ENCODE results near the gene PROCR.
"Not testable (repeated sequence)": the region's sequence is repeated elsewhere in the genome, so short reads cannot be mapped to it uniquely, and the experiment has no call there.

The PROCR gene

DNA sequence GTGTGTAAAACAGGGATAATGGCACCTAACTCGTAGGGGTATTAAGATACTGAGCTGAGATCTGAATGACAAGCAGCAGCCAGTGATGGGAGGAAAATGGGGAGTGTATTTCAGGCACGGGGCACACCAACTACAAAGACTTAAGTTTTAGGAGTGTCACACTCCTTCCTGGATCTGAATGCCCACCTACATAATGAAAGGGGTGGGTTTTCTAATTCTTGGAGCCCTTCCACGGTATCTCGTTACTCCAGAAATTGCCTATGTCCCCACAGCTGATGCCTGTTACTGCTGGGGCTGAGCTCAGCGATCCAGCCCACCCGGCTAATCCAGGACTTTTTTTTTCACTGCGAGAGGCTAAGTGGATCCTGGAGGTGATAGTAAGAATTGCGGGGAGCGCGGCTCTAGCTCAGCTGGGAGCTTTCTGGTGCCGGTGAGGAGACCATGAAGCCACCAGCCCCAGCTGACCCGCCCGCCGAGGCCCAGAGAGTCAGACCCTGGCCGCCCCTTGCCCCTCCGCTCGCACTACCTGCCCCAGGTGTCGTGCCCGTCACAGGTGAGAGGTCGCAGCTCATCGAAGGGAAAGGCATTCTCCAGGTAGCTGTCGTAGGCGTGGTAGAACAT is 25.5 kb upstream of the PROCR start:
- peak overlapping the region; percentile 88 for H3K4me2 ChIP-seq (ENCODE audit: low read length)
- peaks cover 5% of the 10 kb centered on the region for H3F3A ChIP-seq (ENCODE audit: control insufficient read depth, insufficient read depth)
- peaks cover 27% of the 10 kb centered on the region for H3K4me1 ChIP-seq (ENCODE audit: control insufficient read depth, low read length)
- H3K27me3 ChIP-seq (ENCODE audit: control insufficient read depth, low read length) = no peaks in the 10 kb centered on the region
- H3K9me3 ChIP-seq (ENCODE audit: control insufficient read depth, insufficient read depth, low read length) = no peaks in the 10 kb centered on the region
- TF ChIP-seq, protein P1, sequence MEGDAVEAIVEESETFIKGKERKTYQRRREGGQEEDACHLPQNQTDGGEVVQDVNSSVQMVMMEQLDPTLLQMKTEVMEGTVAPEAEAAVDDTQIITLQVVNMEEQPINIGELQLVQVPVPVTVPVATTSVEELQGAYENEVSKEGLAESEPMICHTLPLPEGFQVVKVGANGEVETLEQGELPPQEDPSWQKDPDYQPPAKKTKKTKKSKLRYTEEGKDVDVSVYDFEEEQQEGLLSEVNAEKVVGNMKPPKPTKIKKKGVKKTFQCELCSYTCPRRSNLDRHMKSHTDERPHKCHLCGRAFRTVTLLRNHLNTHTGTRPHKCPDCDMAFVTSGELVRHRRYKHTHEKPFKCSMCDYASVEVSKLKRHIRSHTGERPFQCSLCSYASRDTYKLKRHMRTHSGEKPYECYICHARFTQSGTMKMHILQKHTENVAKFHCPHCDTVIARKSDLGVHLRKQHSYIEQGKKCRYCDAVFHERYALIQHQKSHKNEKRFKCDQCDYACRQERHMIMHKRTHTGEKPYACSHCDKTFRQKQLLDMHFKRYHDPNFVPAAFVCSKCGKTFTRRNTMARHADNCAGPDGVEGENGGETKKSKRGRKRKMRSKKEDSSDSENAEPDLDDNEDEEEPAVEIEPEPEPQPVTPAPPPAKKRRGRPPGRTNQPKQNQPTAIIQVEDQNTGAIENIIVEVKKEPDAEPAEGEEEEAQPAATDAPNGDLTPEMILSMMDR (IDR thresholded peaks at IDR 0.05; ENCODE audit: low read depth, low read length, poor library complexity, severe bottlenecking) = no peak
- TF ChIP-seq EZH2phosphoT487 (IDR thresholded peaks at IDR 0.05; ENCODE audit: borderline replicate concordance, low read length) = no peak
- no peak overlapping the region for H3K27ac ChIP-seq (ENCODE audit: low read depth, low read length)
- no peaks in the 10 kb centered on the region for H4K20me1 ChIP-seq (ENCODE audit: control insufficient read depth, insufficient read depth, low read depth, low read length)
- H3K4me3 ChIP-seq (ENCODE audit: low read length) = peak overlapping the region; percentile 78
- H3K36me3 ChIP-seq (ENCODE audit: control insufficient read depth, low read length) = peaks cover 17% of the 10 kb centered on the region
- no peaks in the 10 kb centered on the region for H3K9me2 ChIP-seq (replicated peaks; ENCODE audit: control insufficient read depth, low read length)
- peaks cover 8% of the 10 kb centered on the region for H3K79me2 ChIP-seq (ENCODE audit: control insufficient read depth, low read length)

DNA sequence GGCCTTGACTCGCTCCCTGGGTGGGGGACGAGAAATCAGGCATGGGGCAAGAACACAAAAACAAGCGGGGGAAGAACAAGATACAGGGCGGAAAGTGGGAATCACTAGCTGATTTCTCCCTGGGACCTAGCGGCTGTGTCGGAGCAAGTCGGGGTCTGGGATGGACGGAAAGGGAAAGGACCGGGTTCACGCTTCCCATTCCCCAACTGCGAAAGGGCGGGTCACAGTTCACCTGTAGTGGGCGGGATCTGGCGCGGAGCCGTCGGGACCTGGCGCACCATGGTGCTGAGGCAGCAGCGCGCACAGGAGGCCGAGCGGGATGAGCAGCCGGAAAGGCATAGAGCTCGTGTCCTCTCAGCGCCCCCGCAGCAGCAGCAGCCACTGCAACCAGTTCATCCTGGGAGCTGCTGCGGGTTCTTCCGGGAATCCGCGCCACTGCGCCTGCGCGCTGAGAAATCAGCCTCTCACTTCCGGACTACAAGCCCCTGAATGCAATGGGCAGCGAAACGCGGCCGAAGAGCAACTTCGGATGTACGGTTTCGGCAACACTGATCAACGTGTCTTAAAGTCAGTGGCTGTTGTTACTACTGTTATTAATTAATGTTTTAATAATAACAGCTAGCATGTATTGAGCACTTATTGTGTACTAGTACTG is 24.8 kb upstream of the PROCR start, which contains the start of gene EDEM2:
TSS of gene EDEM2 (minus strand) at position 417 of the 655 bp plus-strand sequence. CDS start at position 339, 78 bp downstream.
- TF ChIP-seq, protein P1 (IDR thresholded peaks at IDR 0.05; ENCODE audit: low read depth, low read length, poor library complexity, severe bottlenecking) = peak; percentile 21
- no peak for TF ChIP-seq EZH2phosphoT487 (IDR thresholded peaks at IDR 0.05; ENCODE audit: borderline replicate concordance, low read length)
- no peaks in the 10 kb centered on the region for H4K20me1 ChIP-seq (ENCODE audit: control insufficient read depth, insufficient read depth, low read depth, low read length)
- no peaks in the 10 kb centered on the region for H3K27me3 ChIP-seq (ENCODE audit: control insufficient read depth, low read length)
- peaks cover 11% of the 10 kb centered on the region for H3K36me3 ChIP-seq (ENCODE audit: control insufficient read depth, low read length)
- H3K9me3 ChIP-seq (ENCODE audit: control insufficient read depth, insufficient read depth, low read length) = no peaks in the 10 kb centered on the region
- H3K9me2 ChIP-seq (replicated peaks; ENCODE audit: control insufficient read depth, low read length) = no peaks in the 10 kb centered on the region
- H3K79me2 ChIP-seq (ENCODE audit: control insufficient read depth, low read length) = peaks cover 8% of the 10 kb centered on the region
- peaks cover 27% of the 10 kb centered on the region for H3K4me1 ChIP-seq (ENCODE audit: control insufficient read depth, low read length)
- peak within 1 kb of the TSS; percentile 88 for H3K4me2 ChIP-seq (ENCODE audit: low read length)
- peak within 1 kb of the TSS; percentile 78 for H3K4me3 ChIP-seq (ENCODE audit: low read length)
- peaks cover 5% of the 10 kb centered on the region for H3F3A ChIP-seq (ENCODE audit: control insufficient read depth, insufficient read depth)
- H3K27ac ChIP-seq (ENCODE audit: low read depth, low read length) = no peak within 1 kb of the TSS

DNA sequence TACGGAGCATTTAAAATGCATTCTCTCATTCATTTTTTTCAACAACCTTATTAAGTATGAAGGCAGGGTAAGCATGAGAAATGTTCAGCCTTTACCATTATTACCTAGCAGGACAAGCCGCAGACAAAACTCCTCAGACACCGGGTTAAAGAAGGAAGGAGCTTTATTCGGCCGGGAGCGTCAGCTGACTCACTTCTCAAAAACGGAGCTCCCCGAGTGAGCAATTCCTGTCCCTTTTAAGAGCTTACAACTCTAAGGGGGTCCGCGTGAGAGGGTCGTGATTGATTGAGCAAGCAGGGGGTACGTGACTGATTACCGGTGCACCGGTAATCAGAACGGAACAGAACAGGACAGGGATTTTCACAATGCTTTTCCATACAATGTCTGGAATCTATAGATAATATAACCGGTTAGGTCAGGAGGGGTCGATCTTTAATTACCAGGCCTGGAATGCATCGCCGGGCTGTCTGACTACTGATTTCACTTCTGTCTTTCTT is 24.2 kb upstream of the PROCR start:
- H3K79me2 ChIP-seq (ENCODE audit: control insufficient read depth, low read length); H3K9me2 ChIP-seq (replicated peaks; ENCODE audit: control insufficient read depth, low read length); H3K9me3 ChIP-seq (ENCODE audit: control insufficient read depth, insufficient read depth, low read length); H3F3A ChIP-seq (ENCODE audit: control insufficient read depth, insufficient read depth); H4K20me1 ChIP-seq (ENCODE audit: control insufficient read depth, insufficient read depth, low read depth, low read length); H3K27ac ChIP-seq (ENCODE audit: low read depth, low read length); H3K36me3 ChIP-seq (ENCODE audit: control insufficient read depth, low read length); H3K27me3 ChIP-seq (ENCODE audit: control insufficient read depth, low read length): not testable (repeated sequence)
- Histone ChIP-seq H3K4me1 (ENCODE audit: control insufficient read depth, low read length) (peaks cover 27% of the 10 kb centered on the region), H3K4me3 (ENCODE audit: low read length) (peak overlapping the region; percentile 78), H3K4me2 (ENCODE audit: low read length) (peak overlapping the region; percentile 88)
